Activated naive CD4-positive, alpha-beta T cell treated with anti-CD3 and anti-CD28 coated beads, Interleukin-2, amount 50 U/mL, for 72 hours (primary cell): ENCODE measurements around the gene CHRDL1. TPM values are rescaled to one million over a fixed set of nuclear protein-coding genes. Genes with fewer than 3 reads are reported as not detected.
"Not testable (repeated sequence)": the region's sequence is repeated elsewhere in the genome, so short reads cannot be mapped to it uniquely, and the experiment has no call there.

Experiments used
- ATAC-seq, 2 donors: fragments of 150-1000 bp; cut with Tn5 transposase; 2 replicates each; pipeline ENCODE4 v1.10.0; 2021; ENCODE audit warnings: mild to moderate bottlenecking in 2 of 2, moderate library complexity in 2 of 2
- DNase-seq, 2 donors: peaks; one replicate each; pipeline ENCODE4 v3.0.0; 2021 to 2022; ENCODE audit warnings: low spot score in 2 of 2
- H3K27ac Mint-ChIP-seq, 2 donors: one replicate each; pipeline ENCODE4 v1.8.0; 2022; ENCODE audit warnings: mild to moderate bottlenecking in 2 of 2, mixed read lengths in 2 of 2
- H3K36me3 Mint-ChIP-seq, 2 donors: one replicate each; pipeline ENCODE4 v1.8.0; 2022; ENCODE audit warnings: mixed read lengths in 2 of 2
- H3K9me3 Mint-ChIP-seq, 2 donors: one replicate each; pipeline ENCODE4 v1.8.0; 2022; ENCODE audit warnings: mixed read lengths in 2 of 2
- total RNA-seq, 2 donors: library from RNA; stranded (reverse); gene quantifications; one replicate each; pipeline ENCODE4 v1.2.3, GENCODE V29; 2022

CHRDL1 gene
- total RNA-seq, 2 donors from 2014 or later, result not detected

- DNase-seq (no peak), ATAC-seq (no peak)
- Mint-ChIP-seq H3K27ac (no peak overlapping the region), H3K9me3 (no peaks in the 10 kb centered on the region), H3K36me3 (no peaks in the 10 kb centered on the region)
These were observed 96.9 kb downstream of the CHRDL1 start for GRCh38 chrX:110698696-110699095.

GRCh38 chrX:110692866-110693265 is 102.8 kb downstream of the CHRDL1 start:
- Mint-ChIP-seq H3K27ac (no peak overlapping the region), H3K36me3 (no peaks in the 10 kb centered on the region), H3K9me3 (no peaks in the 10 kb centered on the region)
- ATAC-seq, result no peak
- DNase-seq, result no peak

GRCh38 chrX:110691446-110691845 is 104.2 kb downstream of the CHRDL1 start:
- DNase-seq (no peak), ATAC-seq (no peak)
- no peaks in the 10 kb centered on the region for H3K9me3 Mint-ChIP-seq
- no peak overlapping the region for H3K27ac Mint-ChIP-seq
- H3K36me3 Mint-ChIP-seq, result no peaks in the 10 kb centered on the region

GRCh38 chrX:110684653-110685052 is 111.0 kb downstream of the CHRDL1 start:
- Mint-ChIP-seq H3K36me3 (no peaks in the 10 kb centered on the region), H3K9me3 (no peaks in the 10 kb centered on the region), H3K27ac (no peak overlapping the region)
- ATAC-seq, result no peak
- DNase-seq, result no peak

- ATAC-seq, result no peak
These were observed 111.7 kb downstream of the CHRDL1 start for GRCh38 chrX:110683925-110684324.

GRCh38 chrX:110678591-110678990 is 117.0 kb downstream of the CHRDL1 start:
- Mint-ChIP-seq H3K27ac (no peak overlapping the region), H3K9me3 (no peaks in the 10 kb centered on the region), H3K36me3 (no peaks in the 10 kb centered on the region)
- ATAC-seq (no peak), DNase-seq (no peak)

More at GRCh38 chrX:110683925-110684324, 111.7 kb downstream of the CHRDL1 start:
- Mint-ChIP-seq H3K9me3 (no peaks in the 10 kb centered on the region), H3K27ac (no peak overlapping the region), H3K36me3 (no peaks in the 10 kb centered on the region)
- DNase-seq, result no peak

GRCh38 chrX:110675886-110676285 is 119.7 kb downstream of the CHRDL1 start:
- DNase-seq, result no peak
- no peaks in the 10 kb centered on the region for H3K9me3 Mint-ChIP-seq
- H3K36me3 Mint-ChIP-seq, result no peaks in the 10 kb centered on the region
- H3K27ac Mint-ChIP-seq, result no peak overlapping the region
- no peak for ATAC-seq

- Mint-ChIP-seq H3K36me3 (no peaks in the 10 kb centered on the region), H3K27ac (peak overlapping the region in 1 of 2 donors; percentile 29), H3K9me3 (no peaks in the 10 kb centered on the region)
- DNase-seq (no peak), ATAC-seq (no peak)
These were observed 124.4 kb downstream of the CHRDL1 start for GRCh38 chrX:110671068-110671803.

- H3K36me3 Mint-ChIP-seq, result no peaks in the 10 kb centered on the region
- DNase-seq, result no peak
- no peak for ATAC-seq
- no peak overlapping the region for H3K27ac Mint-ChIP-seq
- no peaks in the 10 kb centered on the region for H3K9me3 Mint-ChIP-seq
These were observed 126.0 kb downstream of the CHRDL1 start for GRCh38 chrX:110669572-110669971.

GRCh38 chrX:110667706-110668105 is 127.9 kb downstream of the CHRDL1 start:
- DNase-seq (no peak), ATAC-seq (no peak)
- Mint-ChIP-seq H3K9me3 (no peaks in the 10 kb centered on the region), H3K36me3 (no peaks in the 10 kb centered on the region), H3K27ac (no peak overlapping the region)

GRCh38 chrX:110665223-110666002 is 130.2 kb downstream of the CHRDL1 start:
- H3K27ac Mint-ChIP-seq, result no peak overlapping the region
- H3K9me3 Mint-ChIP-seq, result no peaks in the 10 kb centered on the region
- H3K36me3 Mint-ChIP-seq, result no peaks in the 10 kb centered on the region
- DNase-seq, result peak in 1 of 2 donors; percentile 1
- no peak for ATAC-seq

GRCh38 chrX:110657073-110657472 is 138.5 kb downstream of the CHRDL1 start:
- no peak for ATAC-seq
- H3K36me3 Mint-ChIP-seq, result no peaks in the 10 kb centered on the region
- DNase-seq, result no peak
- H3K27ac Mint-ChIP-seq, result no peak overlapping the region
- no peaks in the 10 kb centered on the region for H3K9me3 Mint-ChIP-seq

- not testable (repeated sequence) for H3K36me3 Mint-ChIP-seq, H3K27ac Mint-ChIP-seq, ATAC-seq, H3K9me3 Mint-ChIP-seq, DNase-seq
These were observed 141.3 kb downstream of the CHRDL1 start for GRCh38 chrX:110654280-110654679.

- no peaks in the 10 kb centered on the region for H3K36me3 Mint-ChIP-seq
- peaks cover 0 to 4% of the 10 kb centered on the region in 2 donors for H3K9me3 Mint-ChIP-seq
- no peak for ATAC-seq
- no peak for DNase-seq
- no peak overlapping the region for H3K27ac Mint-ChIP-seq
These were observed 149.2 kb downstream of the CHRDL1 start for GRCh38 chrX:110646386-110646785.
